ENCODE data around the gene AKAP13. TPM values are rescaled to one million over a fixed set of nuclear protein-coding genes. Genes with fewer than 3 reads are reported as not detected.

The AKAP13 gene
- total RNA-seq, 2 donors from 2014 or later = 105 to 106 TPM

DNA sequence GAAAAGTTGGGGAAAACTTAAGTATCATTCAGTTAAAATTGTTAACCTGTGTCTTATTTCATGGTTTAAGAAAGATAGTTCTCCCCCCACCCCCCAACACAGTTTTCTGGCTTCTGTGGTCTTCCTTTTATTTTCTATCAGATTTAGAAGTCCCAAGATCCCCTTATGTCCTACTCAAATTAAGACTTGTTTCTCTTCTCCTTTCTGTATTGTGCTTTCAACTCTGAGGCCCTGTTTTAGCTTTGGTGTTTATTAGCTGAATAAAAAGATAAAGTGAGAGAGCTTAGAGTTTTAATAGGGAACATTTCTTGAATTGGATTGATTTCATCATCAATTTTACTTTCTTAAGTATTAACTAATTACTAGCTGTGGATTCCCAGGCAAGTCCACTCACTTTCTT lies 62.6 kb downstream of the AKAP13 start:
- peaks cover 11 to 14% of the 10 kb centered on the region in 2 donors for H3K36me3 Mint-ChIP-seq
- H3K9me3 Mint-ChIP-seq = peaks cover 5 to 11% of the 10 kb centered on the region in 2 donors
- ATAC-seq (no peak), DNase-seq (ENCODE audit: low spot score in 2 of 2) (no peak)
- H3K27ac Mint-ChIP-seq = peak overlapping the region; percentile 81 to 88

DNA sequence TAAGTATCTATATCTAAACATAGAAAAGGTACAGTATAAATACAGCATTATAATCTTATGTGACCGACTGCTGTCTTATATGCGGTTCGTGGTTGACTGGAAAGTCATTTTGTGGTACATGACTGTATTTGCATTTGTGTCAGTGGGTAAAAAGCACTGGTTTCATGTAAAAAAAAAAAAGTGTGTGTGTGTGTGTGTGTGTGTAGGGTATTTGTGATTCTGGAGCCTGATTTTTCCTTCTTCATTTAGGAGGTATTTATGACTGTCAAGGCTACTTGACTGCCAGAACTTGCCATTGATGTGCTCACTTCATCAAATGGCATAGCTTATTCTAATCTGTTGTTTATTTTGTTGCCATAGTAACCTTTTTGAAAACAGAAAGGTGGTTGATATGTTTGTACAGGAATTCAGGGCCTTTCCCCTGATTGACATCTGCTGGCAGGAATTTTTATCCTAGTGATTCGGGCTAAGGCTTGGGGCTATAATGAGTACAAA lies 63.2 kb downstream of the AKAP13 start:
- Mint-ChIP-seq H3K36me3 (peaks cover 11 to 14% of the 10 kb centered on the region in 2 donors), H3K9me3 (peaks cover 5 to 11% of the 10 kb centered on the region in 2 donors), H3K27ac (peak overlapping the region; percentile 81 to 88)
- ATAC-seq (peak; percentile 89 to 93), DNase-seq (ENCODE audit: low spot score in 2 of 2) (peak in 1 of 2 donors; percentile 27)

DNA sequence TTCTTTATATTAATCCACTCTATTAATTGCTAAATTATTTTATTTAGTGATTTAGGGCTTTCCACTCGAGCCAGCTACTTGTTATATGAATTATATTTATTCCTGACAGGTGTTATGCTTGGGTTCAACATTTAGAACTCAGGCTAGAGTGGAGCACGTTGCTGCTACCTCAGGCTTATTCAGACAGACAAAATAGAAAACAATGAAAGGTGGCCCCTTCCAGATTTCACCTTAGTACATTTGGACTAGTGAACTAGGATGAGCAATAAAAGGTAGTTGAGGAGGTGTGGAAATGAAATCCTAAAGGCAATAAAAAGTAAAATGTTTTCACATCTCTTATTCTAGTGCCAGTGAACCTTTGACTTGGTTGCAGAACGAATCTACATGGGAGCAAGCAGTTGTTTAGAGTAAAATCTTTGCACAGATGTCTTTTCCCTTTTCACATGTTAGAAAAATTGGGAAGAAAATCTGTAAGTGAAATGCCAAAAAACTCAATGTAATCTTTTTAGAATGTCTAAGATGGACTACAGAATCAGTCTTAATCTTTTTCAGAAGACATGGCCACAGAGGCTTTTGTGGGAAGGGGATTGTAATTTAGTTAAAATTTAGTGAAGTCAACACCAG lies 63.8 kb downstream of the AKAP13 start:
- no peak for DNase-seq (ENCODE audit: low spot score in 2 of 2)
- Mint-ChIP-seq H3K36me3 (peaks cover 11 to 17% of the 10 kb centered on the region in 2 donors), H3K27ac (peak overlapping the region; percentile 81 to 88), H3K9me3 (peaks cover 7 to 15% of the 10 kb centered on the region in 2 donors)
- no peak for ATAC-seq

DNA sequence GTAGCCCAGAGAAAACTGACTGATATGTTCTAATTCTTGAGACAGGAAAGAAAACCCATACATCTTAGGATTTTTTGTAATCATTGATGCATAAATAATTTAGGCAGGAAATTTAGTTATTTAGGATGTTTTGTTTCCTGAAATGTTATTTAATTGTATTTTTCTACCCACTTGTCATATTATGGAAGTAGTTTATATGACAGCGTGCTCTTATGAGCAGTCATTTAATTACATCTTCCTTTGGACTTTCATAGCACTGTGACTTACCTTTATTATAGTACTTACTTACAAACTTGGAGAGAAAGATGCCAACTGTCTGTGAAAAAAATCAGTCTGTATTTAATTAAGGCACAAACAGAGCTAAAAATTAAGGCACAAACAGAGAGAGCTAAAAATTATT lies 65.0 kb downstream of the AKAP13 start:
- H3K9me3 Mint-ChIP-seq = peaks cover 16 to 23% of the 10 kb centered on the region in 2 donors
- H3K36me3 Mint-ChIP-seq = peaks cover 23 to 28% of the 10 kb centered on the region in 2 donors
- ATAC-seq (no peak), DNase-seq (ENCODE audit: low spot score in 2 of 2) (no peak)
- H3K27ac Mint-ChIP-seq = no peak overlapping the region

DNA sequence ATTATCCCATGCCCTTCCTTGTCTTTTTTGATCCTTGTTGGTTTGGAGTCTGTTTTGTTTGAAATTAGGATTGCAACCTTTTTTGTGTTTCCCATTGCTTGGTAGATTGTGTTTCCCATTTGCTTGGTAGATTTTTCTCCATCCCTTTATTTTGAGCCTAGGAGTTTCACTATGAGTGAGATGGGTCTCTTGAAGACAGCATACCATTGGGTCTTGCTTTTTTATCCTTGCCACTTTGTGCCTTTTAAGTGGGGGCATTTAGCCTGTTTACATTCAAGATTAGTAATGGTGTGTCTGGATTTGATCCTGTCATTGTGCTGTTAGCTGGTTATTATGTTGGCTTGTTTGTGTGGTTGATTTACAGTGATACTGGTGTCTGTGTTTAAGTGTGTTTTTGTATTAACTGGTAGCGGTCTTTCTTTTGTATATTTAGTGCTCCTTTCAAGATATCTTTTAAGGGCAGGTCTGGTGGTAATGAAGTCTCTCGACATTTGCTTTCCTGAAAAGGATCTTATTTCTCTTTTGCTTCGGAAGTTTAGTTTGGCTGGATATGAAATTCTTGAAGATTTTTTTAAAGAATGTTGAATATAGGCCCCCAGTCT lies 70.8 kb downstream of the AKAP13 start:
- ATAC-seq = no peak
- Mint-ChIP-seq H3K36me3 (peaks cover 35 to 51% of the 10 kb centered on the region in 2 donors), H3K27ac (no peak overlapping the region), H3K9me3 (peaks cover 23 to 45% of the 10 kb centered on the region in 2 donors)
- DNase-seq (ENCODE audit: low spot score in 2 of 2) = no peak

DNA sequence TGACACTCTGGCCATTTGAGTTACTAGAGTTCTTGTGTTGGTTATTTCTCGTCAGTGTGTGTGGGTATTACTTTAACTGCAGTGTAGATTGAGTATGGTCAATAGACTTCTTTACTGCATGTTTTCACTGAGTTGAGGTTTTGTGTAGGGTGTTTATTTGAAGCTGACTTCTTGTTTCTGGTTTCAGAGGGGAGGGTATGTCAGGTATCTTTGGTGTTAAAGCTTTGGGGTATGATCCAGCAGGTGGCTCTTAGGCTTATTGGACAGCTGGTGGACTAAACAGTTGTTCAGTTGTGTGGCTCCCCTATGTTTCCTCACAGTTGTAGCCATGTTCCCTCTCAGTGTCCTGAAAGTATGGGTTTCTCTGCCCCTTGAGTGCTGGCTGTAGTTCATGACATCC lies 72.0 kb downstream of the AKAP13 start:
- ATAC-seq (no peak), DNase-seq (ENCODE audit: low spot score in 2 of 2) (no peak)
- Mint-ChIP-seq H3K27ac (no peak overlapping the region), H3K9me3 (peaks cover 21 to 42% of the 10 kb centered on the region in 2 donors), H3K36me3 (peaks cover 32 to 47% of the 10 kb centered on the region in 2 donors)

DNA sequence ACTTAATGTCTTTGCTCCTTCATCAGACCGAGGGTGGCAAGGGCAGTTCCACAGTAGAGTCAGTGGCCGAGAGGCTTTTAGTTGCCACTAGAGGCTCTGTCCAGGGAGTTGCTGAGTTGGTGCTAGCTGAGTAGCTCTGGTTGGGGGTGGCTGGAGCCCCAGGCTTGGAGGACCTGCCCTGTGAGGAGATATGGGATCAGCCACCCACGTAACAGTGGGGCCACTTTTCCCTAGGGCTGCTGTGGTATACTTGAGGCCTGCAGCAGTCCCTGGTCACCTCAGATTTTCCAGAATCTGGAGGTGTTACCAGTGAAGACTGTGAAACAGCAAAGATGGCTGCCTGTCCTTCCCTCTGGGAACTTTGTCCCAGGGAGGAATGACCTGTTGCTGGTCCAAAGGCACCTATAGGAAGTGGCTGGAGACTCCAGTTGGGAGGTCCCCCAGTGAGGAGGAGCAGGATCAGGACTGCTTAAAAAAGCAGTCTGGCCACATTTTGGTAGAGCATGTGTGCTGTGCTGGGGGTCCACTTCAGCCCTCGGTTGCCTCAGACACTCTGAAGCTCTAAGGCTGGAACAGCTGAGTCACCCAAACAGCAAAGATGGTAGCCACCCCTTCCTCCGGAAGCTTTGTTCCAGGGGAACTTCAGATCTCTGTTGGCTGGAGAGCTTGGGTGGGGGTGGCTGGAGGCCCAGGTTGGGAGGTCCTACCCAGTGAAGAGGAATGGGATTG lies 72.9 kb downstream of the AKAP13 start:
- Mint-ChIP-seq H3K9me3 (peaks cover 21 to 38% of the 10 kb centered on the region in 2 donors), H3K36me3 (peaks cover 28 to 41% of the 10 kb centered on the region in 2 donors), H3K27ac (peak overlapping the region; percentile 55 to 70)
- DNase-seq (ENCODE audit: low spot score in 2 of 2) = no peak
- ATAC-seq = no peak

DNA sequence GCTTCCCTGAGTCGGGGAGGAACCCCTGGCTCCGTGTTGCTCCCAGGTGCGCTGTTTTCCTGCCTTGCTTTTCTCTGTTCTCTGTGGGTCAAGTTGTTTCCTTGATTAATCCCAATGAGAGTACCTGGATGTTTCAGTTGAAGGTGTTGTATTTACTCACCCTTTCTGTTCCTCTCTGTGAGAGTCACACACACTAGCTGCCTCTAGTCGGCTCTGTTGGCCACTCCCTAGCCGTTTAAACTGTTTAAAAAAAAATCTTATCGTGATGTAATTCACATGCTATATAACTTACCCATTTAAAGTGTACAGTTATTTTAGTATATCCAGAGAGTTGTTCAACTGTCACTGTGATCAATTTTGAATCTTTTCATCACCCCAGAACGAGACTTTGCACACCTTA lies 74.0 kb downstream of the AKAP13 start:
- H3K9me3 Mint-ChIP-seq = peaks cover 18 to 32% of the 10 kb centered on the region in 2 donors
- H3K27ac Mint-ChIP-seq = no peak overlapping the region
- peaks cover 25 to 37% of the 10 kb centered on the region in 2 donors for H3K36me3 Mint-ChIP-seq
- ATAC-seq (no peak), DNase-seq (ENCODE audit: low spot score in 2 of 2) (no peak)

DNA sequence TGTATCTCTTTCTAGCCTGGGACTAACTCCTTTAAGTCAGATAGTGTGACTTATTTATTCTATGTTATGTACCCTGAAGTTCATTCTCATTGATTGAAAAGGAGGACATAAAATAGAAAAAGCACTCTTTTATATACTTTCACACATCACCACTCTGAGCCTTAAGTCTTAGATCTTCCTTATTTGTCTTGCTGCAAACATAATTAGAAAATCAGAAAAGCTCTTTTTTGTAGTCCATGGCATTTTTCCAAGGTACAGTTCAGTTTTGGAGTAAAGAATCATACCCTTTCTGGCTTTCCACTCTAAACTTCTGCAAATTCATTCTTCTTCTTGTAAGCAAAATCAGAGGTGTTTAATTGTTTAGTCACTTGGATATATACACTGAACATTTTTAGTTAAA lies 75.5 kb downstream of the AKAP13 start:
- Mint-ChIP-seq H3K9me3 (peaks cover 6 to 20% of the 10 kb centered on the region in 2 donors), H3K36me3 (peaks cover 11 to 22% of the 10 kb centered on the region in 2 donors), H3K27ac (no peak overlapping the region)
- ATAC-seq (no peak), DNase-seq (ENCODE audit: low spot score in 2 of 2) (no peak)

DNA sequence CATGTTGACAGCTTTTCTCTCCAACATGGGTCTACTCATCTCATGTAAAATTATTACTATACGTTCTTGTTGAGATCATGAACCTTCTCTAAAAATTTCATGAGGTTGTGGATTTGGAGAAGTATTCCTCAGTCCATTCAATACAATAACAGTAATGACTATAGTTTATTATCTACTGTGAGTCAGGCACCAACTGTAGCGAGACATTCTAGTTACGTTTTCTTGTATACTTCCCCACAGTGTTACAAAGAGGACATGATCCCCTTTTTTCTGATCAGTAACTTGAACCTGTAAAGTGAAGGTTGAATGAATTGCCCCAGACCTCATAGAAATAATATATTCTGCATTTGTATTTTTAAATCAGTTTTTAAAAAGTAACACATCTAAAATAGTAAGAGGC lies 76.4 kb downstream of the AKAP13 start:
- peaks cover 1 to 13% of the 10 kb centered on the region in 2 donors for H3K36me3 Mint-ChIP-seq
- ATAC-seq (no peak), DNase-seq (ENCODE audit: low spot score in 2 of 2) (no peak)
- H3K27ac Mint-ChIP-seq = no peak overlapping the region
- H3K9me3 Mint-ChIP-seq = peaks cover 0 to 11% of the 10 kb centered on the region in 2 donors

DNA sequence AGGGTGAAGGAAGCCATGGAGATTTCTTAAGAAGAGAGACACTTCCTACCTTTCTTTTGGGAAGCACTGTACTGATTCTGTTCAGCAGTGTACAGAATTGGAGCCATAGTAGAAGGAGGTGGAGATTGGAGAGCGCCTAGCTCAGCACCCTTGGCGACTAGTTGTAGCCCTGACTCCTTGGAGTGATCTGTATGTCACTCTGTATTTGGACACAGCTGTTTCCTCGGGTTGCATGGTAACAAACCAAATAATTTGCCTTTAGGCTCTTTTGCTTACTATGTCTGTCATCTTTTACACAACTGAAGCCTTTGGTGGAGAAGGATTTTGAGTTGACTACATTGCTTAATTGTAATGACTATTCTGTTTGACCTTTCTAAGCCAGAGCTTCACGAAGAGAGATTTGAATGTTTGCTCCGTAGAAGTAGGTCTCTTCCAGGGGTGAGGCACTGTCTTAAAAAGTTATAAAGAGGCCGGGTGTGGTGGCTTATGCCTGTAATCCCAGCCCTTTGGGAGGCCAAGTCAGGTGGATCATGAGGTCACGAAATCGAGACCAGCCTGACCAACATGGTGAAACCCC lies 77.1 kb downstream of the AKAP13 start:
- H3K9me3 Mint-ChIP-seq = peaks cover 0 to 5% of the 10 kb centered on the region in 2 donors
- DNase-seq (ENCODE audit: low spot score in 2 of 2) (no peak), ATAC-seq (peak; percentile 15 to 26)
- H3K27ac Mint-ChIP-seq = no peak overlapping the region
- peaks cover 0 to 11% of the 10 kb centered on the region in 2 donors for H3K36me3 Mint-ChIP-seq

DNA sequence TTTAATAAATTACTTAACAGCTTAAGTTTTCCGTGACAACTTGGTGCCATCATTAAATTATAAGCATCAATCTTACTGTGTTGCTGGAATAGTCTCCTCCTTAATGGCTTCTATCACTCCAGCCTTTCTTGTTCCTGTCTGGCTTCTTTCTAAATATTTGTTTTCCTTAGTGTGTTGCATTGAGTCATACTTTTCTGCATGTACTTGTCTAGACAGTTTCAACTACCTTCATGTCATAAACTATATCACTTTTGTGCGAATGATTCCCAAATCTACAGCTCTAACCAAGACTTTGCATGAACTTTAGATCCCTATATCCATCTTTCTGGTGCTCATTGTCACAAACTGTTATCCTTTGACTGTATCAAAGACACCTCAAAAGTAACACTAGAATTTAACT lies 78.4 kb downstream of the AKAP13 start:
- H3K9me3 Mint-ChIP-seq = no peaks in the 10 kb centered on the region
- peaks cover 0 to 6% of the 10 kb centered on the region in 2 donors for H3K36me3 Mint-ChIP-seq
- ATAC-seq = no peak
- no peak overlapping the region for H3K27ac Mint-ChIP-seq
- no peak for DNase-seq (ENCODE audit: low spot score in 2 of 2)

DNA sequence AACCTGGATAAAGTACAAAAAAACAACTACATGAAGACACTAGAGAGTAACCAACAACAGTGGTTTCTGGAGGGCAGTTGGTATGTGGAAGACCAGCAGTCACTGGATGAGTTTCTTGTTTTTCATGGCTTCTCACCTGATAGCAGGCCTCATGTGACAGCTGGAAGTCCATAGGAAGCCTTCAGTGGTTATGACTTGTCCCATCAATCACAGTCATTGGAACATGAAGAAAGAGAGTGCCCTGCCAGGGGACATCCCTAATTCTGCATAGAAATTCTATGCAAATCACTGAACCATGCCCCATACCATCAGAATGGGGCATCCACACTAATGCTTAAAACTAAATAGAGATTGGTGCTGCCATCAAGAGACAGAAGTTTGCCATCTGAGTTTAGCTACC lies 81.6 kb downstream of the AKAP13 start:
- DNase-seq (ENCODE audit: low spot score in 2 of 2) = no peak

DNA sequence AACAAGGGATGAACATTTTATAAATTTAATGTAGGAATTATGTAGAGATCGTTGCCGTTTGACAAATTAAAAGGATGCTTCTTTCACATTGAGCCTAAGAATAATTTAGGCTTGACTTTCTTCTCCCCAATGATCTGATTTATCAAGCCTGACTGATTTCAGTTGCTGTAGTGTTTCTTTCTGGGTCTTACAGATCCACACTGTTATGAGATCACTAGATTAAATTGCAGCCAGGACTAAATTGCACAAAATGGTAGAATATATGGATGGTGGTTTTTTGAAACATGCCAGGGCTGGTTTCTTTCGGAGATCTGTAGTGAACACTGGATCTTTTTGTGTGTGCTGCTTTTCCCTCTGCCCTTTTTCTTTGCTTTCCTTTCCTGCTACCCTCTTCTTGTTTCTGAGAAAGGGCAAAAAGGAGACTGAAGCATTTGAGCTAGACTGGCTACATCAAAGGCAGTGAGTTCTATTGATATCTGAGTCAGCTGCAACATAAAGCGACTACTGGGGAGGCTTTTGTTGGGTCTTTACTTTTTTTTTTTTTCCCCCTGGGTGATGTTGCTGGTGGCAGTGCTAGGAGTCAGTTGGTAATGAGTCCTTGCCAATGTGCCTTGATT lies 83.0 kb downstream of the AKAP13 start:
- Mint-ChIP-seq H3K36me3 (peaks cover 0 to 6% of the 10 kb centered on the region in 2 donors), H3K9me3 (no peaks in the 10 kb centered on the region), H3K27ac (peak overlapping the region; percentile 2 to 11)
- ATAC-seq (peak; percentile 41 to 70), DNase-seq (ENCODE audit: low spot score in 2 of 2) (no peak)

More for the DNA sequence above, 81.6 kb downstream of the AKAP13 start:
- Mint-ChIP-seq H3K36me3 (peaks cover 0 to 6% of the 10 kb centered on the region in 2 donors), H3K9me3 (no peaks in the 10 kb centered on the region), H3K27ac (no peak overlapping the region)
- peak in 1 of 2 donors; percentile 94 for ATAC-seq

DNA sequence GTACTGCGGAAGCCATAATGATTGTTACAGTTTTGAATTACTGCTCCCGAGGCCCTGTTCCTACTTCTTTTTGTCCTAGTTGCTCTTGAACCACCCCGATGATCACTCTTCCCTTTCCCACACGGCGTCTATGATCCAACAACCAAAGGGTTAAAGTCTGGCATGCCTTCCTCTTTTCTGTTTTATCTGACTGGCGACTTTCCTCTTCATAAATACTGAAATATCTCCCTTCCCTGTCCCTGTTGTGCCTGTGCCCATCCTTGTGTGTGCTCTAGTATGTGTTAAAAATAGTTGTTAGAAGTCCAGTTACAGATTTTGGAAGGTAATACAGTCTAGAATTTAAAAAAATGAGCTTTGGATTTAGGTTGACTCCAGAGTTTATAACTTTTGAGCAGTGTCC lies 83.6 kb downstream of the AKAP13 start:
- Mint-ChIP-seq H3K27ac (no peak overlapping the region), H3K36me3 (peaks cover 0 to 6% of the 10 kb centered on the region in 2 donors), H3K9me3 (no peaks in the 10 kb centered on the region)
- no peak for DNase-seq (ENCODE audit: low spot score in 2 of 2)
- no peak for ATAC-seq

DNA sequence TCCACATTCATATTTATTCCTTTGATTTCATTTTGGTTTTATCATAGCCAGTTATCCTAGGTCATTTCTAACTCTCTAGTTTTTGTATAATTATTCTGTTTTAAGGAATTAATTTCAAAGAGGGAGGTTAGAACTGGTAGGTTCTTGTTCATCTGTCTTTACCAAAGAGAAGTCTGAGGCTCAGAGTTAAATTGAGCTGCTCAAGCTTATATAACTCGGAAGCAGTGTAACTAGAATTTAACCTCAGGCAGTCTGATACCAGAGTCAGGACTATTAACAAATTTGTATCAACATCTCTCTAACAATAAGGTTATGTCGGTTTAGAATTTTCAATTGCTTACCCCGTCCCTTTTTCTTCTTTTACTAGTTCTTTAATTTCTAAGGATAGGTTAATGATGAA lies 84.1 kb downstream of the AKAP13 start:
- no peak overlapping the region for H3K27ac Mint-ChIP-seq
- DNase-seq (ENCODE audit: low spot score in 2 of 2) (no peak), ATAC-seq (no peak)
- peaks cover 0 to 6% of the 10 kb centered on the region in 2 donors for H3K36me3 Mint-ChIP-seq
- H3K9me3 Mint-ChIP-seq = no peaks in the 10 kb centered on the region

Measured in activated naive CD4-positive, alpha-beta T cell treated with anti-CD3 and anti-CD28 coated beads, Interleukin-2, amount 50 U/mL, for 72 hours (primary cell).